ENCODE results near the gene LONRF2. TPM values are rescaled to one million over a fixed set of nuclear protein-coding genes. Genes with fewer than 3 reads are reported as not detected.

Gene LONRF2
- total and polyA plus RNA-seq, 8 donors, result 2.0 to 7.1 (median 6.8) TPM

DNA sequence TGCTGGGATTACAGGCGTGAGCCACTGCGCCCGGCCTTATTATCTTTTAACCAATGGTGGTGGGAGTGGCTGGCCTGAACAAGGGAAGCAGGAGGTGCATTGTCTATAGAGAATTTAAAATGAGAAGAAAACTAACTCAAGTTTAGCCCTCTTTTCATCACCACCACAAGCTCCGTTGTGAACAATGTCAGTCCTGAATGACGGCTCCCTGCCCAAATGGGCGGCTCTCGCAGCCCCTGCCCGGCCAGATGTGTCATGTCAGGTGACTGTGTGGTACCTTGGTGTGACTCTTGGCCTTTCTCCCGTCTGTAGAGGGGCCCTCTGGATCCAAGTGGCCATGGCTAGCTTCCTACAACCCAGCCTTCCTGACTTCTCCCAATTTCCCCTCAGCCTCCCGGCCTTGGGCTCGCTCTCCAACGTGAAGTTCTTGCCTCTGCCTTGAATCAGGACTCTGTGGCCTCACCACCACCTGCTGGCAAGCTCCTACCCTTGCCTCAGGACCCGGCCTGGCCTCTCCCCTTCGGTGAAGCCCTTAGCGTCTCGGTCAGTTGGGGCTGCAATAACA lies 67.6 kb downstream of the LONRF2 start:
- 78 to 86% methylated on average over 16 of the region's 16 CpGs for WGBS, 2 donors
- intact Hi-C loops (cut with DNase I), result loop anchor here in 1 of 3 donors (10.0 kb wide), 1 partner anchor 690 kb away; no protein-coding TSS in a partner anchor
- H3K9me3 ChIP-seq, result no peaks in the 10 kb centered on the region
- H3K27ac ChIP-seq, result no peak overlapping the region
- no peak overlapping the region for H3K4me3 ChIP-seq
- H3K36me3 ChIP-seq, result no peaks in the 10 kb centered on the region
- FAIRE-seq (no peak), DNase-seq (no peak), ATAC-seq (no peak)
- H3K27me3 ChIP-seq, result no peaks in the 10 kb centered on the region
- H3K4me1 ChIP-seq, result no peaks in the 10 kb centered on the region
- TF ChIP-seq, protein P1, sequence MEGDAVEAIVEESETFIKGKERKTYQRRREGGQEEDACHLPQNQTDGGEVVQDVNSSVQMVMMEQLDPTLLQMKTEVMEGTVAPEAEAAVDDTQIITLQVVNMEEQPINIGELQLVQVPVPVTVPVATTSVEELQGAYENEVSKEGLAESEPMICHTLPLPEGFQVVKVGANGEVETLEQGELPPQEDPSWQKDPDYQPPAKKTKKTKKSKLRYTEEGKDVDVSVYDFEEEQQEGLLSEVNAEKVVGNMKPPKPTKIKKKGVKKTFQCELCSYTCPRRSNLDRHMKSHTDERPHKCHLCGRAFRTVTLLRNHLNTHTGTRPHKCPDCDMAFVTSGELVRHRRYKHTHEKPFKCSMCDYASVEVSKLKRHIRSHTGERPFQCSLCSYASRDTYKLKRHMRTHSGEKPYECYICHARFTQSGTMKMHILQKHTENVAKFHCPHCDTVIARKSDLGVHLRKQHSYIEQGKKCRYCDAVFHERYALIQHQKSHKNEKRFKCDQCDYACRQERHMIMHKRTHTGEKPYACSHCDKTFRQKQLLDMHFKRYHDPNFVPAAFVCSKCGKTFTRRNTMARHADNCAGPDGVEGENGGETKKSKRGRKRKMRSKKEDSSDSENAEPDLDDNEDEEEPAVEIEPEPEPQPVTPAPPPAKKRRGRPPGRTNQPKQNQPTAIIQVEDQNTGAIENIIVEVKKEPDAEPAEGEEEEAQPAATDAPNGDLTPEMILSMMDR (IDR thresholded peaks at IDR 0.05), result no peak

DNA sequence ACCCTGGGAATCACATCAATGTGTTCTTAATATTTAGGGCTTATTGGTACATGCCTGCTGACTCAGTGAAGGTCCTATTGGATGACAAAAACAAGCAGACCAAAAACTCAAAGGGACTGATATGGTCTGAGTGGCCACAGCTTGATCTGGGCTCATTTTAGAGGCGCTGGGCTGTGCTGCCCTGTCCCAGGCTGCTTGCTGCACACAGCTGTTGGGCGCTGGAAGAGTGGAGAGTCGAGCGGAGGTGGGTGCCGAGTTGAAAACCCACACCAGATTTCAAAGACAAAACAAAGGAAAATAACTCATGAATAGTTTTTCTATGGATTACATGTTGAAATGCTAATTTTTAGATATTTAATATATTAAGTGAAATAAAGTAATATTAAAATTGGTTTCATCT lies 68.5 kb downstream of the LONRF2 start:
- FAIRE-seq (no peak), DNase-seq (no peak), ATAC-seq (no peak)
- no peaks in the 10 kb centered on the region for H3K27me3 ChIP-seq
- TF ChIP-seq, protein P1 (IDR thresholded peaks at IDR 0.05), result no peak
- no peaks in the 10 kb centered on the region for H3K36me3 ChIP-seq
- H3K27ac ChIP-seq, result no peak overlapping the region
- H3K9me3 ChIP-seq, result no peaks in the 10 kb centered on the region
- intact Hi-C loops (cut with DNase I), result loop anchor here in 1 of 3 donors (10.0 kb wide), 1 partner anchor 689 kb away; no protein-coding TSS in a partner anchor
- WGBS, 2 donors, result 90 to 93% methylated on average over 5 of the region's 5 CpGs
- no peaks in the 10 kb centered on the region for H3K4me1 ChIP-seq
- H3K4me3 ChIP-seq, result no peak overlapping the region

- no peak for DNase-seq
- no peak for ATAC-seq
- H3K36me3 ChIP-seq, result no peaks in the 10 kb centered on the region
- no peak overlapping the region for H3K4me3 ChIP-seq
- no peak overlapping the region for H3K27ac ChIP-seq
- FAIRE-seq, result no peak
- H3K9me3 ChIP-seq, result no peaks in the 10 kb centered on the region
- WGBS, 2 donors, result 61 to 70% methylated on average over 17 of the region's 17 CpGs
- intact Hi-C loops (cut with DNase I), result loop anchor here in 1 of 3 donors (10.0 kb wide), 1 partner anchor 688 kb away; no protein-coding TSS in a partner anchor
- H3K4me1 ChIP-seq, result no peaks in the 10 kb centered on the region
- no peaks in the 10 kb centered on the region for H3K27me3 ChIP-seq
- TF ChIP-seq, protein P1 (IDR thresholded peaks at IDR 0.05), result no peak
Observed at GRCh38 chr2:100252811-100253698, 69.2 kb downstream of the LONRF2 start.

DNA sequence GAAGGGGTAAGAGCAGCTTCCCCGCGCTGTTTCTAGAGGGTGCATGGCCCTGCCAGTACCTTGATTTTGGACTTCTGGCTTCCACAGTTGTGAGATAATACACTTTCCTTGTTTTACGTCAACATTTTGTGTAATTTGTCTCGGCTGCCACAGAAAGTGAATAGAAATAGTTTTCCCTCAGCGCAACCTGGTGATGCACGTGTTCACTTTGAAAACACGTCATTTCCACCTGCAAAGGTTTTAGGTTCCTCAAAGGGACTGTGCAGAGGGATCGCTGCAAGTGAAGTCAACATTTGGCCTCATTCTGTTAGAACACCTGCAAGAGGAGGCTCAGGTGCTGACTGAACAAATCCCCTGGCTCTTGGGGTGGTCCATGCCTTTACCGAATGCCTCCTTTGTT lies 71.7 kb downstream of the LONRF2 start:
- no peaks in the 10 kb centered on the region for H3K27me3 ChIP-seq
- intact Hi-C loops (cut with DNase I), result loop anchor here in 1 of 3 donors (10.0 kb wide), 1 partner anchor 686 kb away; no protein-coding TSS in a partner anchor
- FAIRE-seq (no peak), DNase-seq (no peak), ATAC-seq (no peak)
- no peak overlapping the region for H3K4me3 ChIP-seq
- no peak overlapping the region for H3K27ac ChIP-seq
- H3K4me1 ChIP-seq, result no peaks in the 10 kb centered on the region
- no peaks in the 10 kb centered on the region for H3K36me3 ChIP-seq
- WGBS, 2 donors, result 86 to 88% methylated on average over 9 of the region's 9 CpGs
- H3K9me3 ChIP-seq, result no peaks in the 10 kb centered on the region
- TF ChIP-seq, protein P1 (IDR thresholded peaks at IDR 0.05), result no peak
